Spleen (tissue), 11 donors: Measurements from ENCODE around the gene TRAF1. TPM values are rescaled to one million over a fixed set of nuclear protein-coding genes. Genes with fewer than 3 reads are reported as not detected.

Experiments
- DNase-seq: peaks from one replicate; pipeline ENCODE4 v3.0.0-alpha.2; 2020
- H3K27ac ChIP-seq, 8 donors: fragments of 200-600 bp; sonication (generic) in 7 of 8; 1 replicate in 4 of 8; 2 replicates in 4 of 8; pipeline versions ENCODE4 v1.5.0 to v1.8.0; 2016 to 2021; ENCODE audit warnings: inconsistent platforms in 4 of 8, mild to moderate bottlenecking in 4 of 8, moderate library complexity in 1 of 8
- H3K27me3 ChIP-seq, 7 donors: fragments of 200-600 bp; sonication (generic) in 6 of 7; replicated peaks in 1 of 7; 1 replicate in 4 of 7; 2 replicates in 3 of 7; pipeline versions ENCODE4 v1.5.0 to v1.8.0; 2016 to 2021; ENCODE audit warnings: inconsistent platforms in 3 of 7, mild to moderate bottlenecking in 1 of 7
- H3K36me3 ChIP-seq, 6 donors: fragments of 200-600 bp; sonication (generic) in 5 of 6; 1 replicate in 4 of 6; 2 replicates in 2 of 6; pipeline versions ENCODE4 v1.5.0 to v1.8.0; 2016 to 2021; ENCODE audit warnings: inconsistent platforms in 2 of 6
- H3K4me1 ChIP-seq, 6 donors: fragments of 200-600 bp; sonication (generic) in 5 of 6; 1 replicate in 3 of 6; 2 replicates in 3 of 6; pipeline versions ENCODE4 v1.5.0 to v1.8.0; 2016 to 2021; ENCODE audit warnings: inconsistent platforms in 3 of 6
- H3K4me3 ChIP-seq, 8 donors: fragments of 200-600 bp; sonication (generic) in 7 of 8; 1 replicate in 4 of 8; 2 replicates in 4 of 8; pipeline versions ENCODE4 v1.5.0 to v1.8.0; 2016 to 2021; ENCODE audit warnings: inconsistent platforms in 4 of 8, mild to moderate bottlenecking in 4 of 8, moderate library complexity in 2 of 8
- H3K9me3 ChIP-seq, 8 donors: fragments of 200-600 bp; sonication (generic) in 7 of 8; 1 replicate in 4 of 8; 2 replicates in 4 of 8; pipeline versions ENCODE4 v1.5.0 to v1.8.0; 2016 to 2021; ENCODE audit warnings: inconsistent platforms in 4 of 8
- CTCF ChIP-seq, 11 experiments: fragments of 200-600 bp in 7 of 11; fragments of 450-650 bp in 4 of 11; sonication (generic) in 4 of 11; IDR thresholded peaks in 8 of 11; conservative IDR thresholded peaks in 3 of 11; 1 replicate in 7 of 11; 2 replicates in 4 of 11; pipeline versions ENCODE4 v1.4.0 to v1.8.0; 2016 to 2021; ENCODE audit warnings: antibody characterized with exemption in 11 of 11, inconsistent platforms in 4 of 11, mild to moderate bottlenecking in 1 of 11
- POLR2A ChIP-seq, 3 donors: fragments of 450-650 bp; IDR thresholded peaks; one replicate each; pipeline ENCODE4 v1.5.1; 2017; ENCODE audit warnings: antibody characterized with exemption in 3 of 3, mild to moderate bottlenecking in 1 of 3
- POLR2AphosphoS5 ChIP-seq, 3 donors: sonication (generic); formaldehyde crosslinking; IDR thresholded peaks; one replicate each; pipeline ENCODE4 v1.5.1; 2017; ENCODE audit warnings: antibody characterized with exemption in 3 of 3
- WGBS, 5 donors: extraction: QIAGEN DNeasy Blood & Tissue Kit in 3 of 5; methylation state at CpG; one replicate each; pipeline versions ENCODE4 v1.1.5 to v1.1.7; 2013 to 2018; 5-methylcytosine and 5-hydroxymethylcytosine counted together
- intact Hi-C: fragments of 100-400 bp; cut with DNase I; formaldehyde crosslinking; loops from one replicate; pipeline ENCODE4 v1.15.0; 2023; ENCODE audit warnings: low total_unique reads
- polyA plus RNA-seq, 3 donors: library from polyadenylated mRNA; stranded (reverse); fragments of 200-250 nt; gene quantifications; one replicate each; pipeline ENCODE4 v1.2.1, GENCODE V29; 2013
- total RNA-seq, 7 donors: library from RNA; depleted of rRNA in 3 of 7; stranded (reverse); fragments of >200 nt in 3 of 7; fragmentation: NEBNext Ultra II Directional in 4 of 7; extraction: Animal tissue kit (Norgen Biotek cat#: 25700) in 4 of 7; gene quantifications; one replicate each; pipeline versions ENCODE4 v1.1.0 to v1.2.1, GENCODE V29; 2016 to 2021
- donor health status: healthy with polysubstance abuse.
- donor health status: DM: no; HTN: no; CAD: no; lungs with moderate emphysema.
- donor health status: DM: no; HTN: no; CAD: no.
- donor health status: Bipolar disorder and iron deficiency.
- donor health status: healthy.
- donor health status: DM: no; HTN: no; CAD: no.
- donor health status: DM: yes; HTN: yes; CAD: no.

Gene TRAF1
- total and polyA plus RNA-seq, 10 donors = 8.6 to 29.2 (median 14.1) TPM

DNA sequence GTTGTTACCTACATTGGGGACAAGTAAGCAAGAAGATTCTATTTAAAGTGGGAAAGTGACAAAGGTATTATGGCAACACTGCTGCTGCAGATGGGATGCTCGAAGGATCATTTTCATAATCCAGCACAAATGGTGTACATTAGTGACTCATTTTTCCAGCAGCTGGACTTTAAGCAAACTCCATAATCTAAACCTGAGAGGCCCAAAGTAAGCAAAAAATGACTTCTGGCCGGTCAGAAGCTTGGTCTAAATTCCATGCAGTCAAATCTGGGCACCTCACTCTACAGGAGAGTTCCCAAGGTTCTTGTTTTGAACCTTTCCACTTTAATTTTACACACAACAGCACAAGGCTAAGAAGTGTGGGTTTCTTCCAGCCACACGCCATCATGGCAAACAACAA, 43.6 kb upstream of the TRAF1 start:
- no peak overlapping the region for H3K4me3 ChIP-seq
- H3K36me3 ChIP-seq = no peaks in the 10 kb centered on the region
- DNase-seq = no peak
- no peak for TF ChIP-seq POLR2AphosphoS5 (IDR thresholded peaks at IDR 0.05)
- no peak for TF ChIP-seq POLR2A (IDR thresholded peaks at IDR 0.05)
- no peak for TF ChIP-seq CTCF (IDR thresholded peaks at IDR 0.05 in 8 of 11, conservative IDR thresholded peaks at IDR 0.05 in 3 of 11)
- H3K9me3 ChIP-seq = no peaks in the 10 kb centered on the region
- H3K27me3 ChIP-seq = no peaks in the 10 kb centered on the region
- 89 to 96% (median 92%) methylated on average over 3 of the region's 3 CpGs for WGBS, 5 donors
- intact Hi-C loops = no loop called here
- peaks cover 0 to 7% (median 0%) of the 10 kb centered on the region in 6 donors for H3K4me1 ChIP-seq
- no peak overlapping the region for H3K27ac ChIP-seq

DNA sequence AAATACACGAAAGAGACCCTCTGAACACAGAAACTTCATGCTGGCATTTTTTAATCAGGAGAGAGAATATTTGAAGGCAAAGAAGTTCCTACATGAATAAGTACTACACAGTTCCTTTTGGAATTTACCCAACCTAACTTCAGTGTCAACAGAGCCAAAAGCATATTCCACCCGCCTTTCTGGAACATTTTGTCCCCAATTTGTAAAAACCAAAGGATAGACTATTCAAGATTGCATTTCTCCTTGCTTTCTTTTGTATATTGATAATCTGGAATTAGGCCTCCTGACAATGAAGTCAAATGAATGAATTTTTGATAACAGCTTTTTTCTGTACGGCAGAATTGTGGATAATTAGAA, 39.4 kb upstream of the TRAF1 start:
- Histone ChIP-seq H3K27ac (no peak overlapping the region), H3K9me3 (no peaks in the 10 kb centered on the region), H3K36me3 (peaks cover 0 to 27% (median 2%) of the 10 kb centered on the region in 6 donors), H3K27me3 (no peaks in the 10 kb centered on the region), H3K4me3 (no peak overlapping the region), H3K4me1 (no peaks in the 10 kb centered on the region)
- 86 to 96% (median 94%) methylated on average over 3 of the region's 3 CpGs for WGBS, 5 donors
- intact Hi-C loops = no loop called here
- no peak for DNase-seq
- TF ChIP-seq POLR2AphosphoS5 (IDR thresholded peaks at IDR 0.05) (no peak), POLR2A (IDR thresholded peaks at IDR 0.05) (no peak), CTCF (IDR thresholded peaks at IDR 0.05 in 8 of 11, conservative IDR thresholded peaks at IDR 0.05 in 3 of 11) (no peak)

DNA sequence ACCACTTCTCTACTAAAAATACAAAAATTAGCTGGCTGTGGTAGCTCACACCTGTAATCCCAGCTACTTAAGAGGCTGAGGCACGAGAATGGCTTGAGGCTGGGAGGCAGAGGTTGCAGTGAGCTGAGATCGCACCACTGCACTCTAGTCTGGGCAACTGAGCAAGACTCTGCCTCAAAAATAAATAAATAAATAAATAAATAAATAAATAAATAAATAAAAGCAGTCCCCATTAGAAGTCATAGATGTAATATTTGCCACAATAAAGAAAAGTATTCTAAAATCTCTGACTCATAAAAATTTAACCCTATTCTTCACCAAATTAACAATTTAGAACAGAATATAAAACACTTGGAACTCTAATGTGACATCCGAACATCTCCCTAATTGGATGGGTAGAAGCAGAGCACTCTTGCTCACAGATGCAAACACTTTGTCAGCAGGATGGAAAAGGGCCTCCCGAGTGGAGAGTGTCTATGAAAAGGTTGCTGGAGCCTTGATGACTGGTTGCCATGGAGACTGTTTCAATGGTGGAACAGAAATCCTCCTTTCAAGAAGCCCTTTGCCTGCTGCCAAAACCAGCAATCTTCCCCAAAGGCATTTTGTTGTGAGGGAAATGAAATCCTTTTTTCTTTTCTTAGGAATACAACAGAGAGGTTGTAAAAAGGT, 38.9 kb upstream of the TRAF1 start:
- Histone ChIP-seq H3K27ac (no peak overlapping the region), H3K9me3 (no peaks in the 10 kb centered on the region), H3K27me3 (no peaks in the 10 kb centered on the region), H3K4me3 (no peak overlapping the region), H3K4me1 (no peaks in the 10 kb centered on the region), H3K36me3 (peaks cover 0 to 32% (median 2%) of the 10 kb centered on the region in 6 donors)
- no peak for DNase-seq
- WGBS, 5 donors = 74 to 92% (median 85%) methylated on average over 4 of the region's 4 CpGs
- TF ChIP-seq POLR2A (IDR thresholded peaks at IDR 0.05) (no peak), CTCF (IDR thresholded peaks at IDR 0.05 in 8 of 11, conservative IDR thresholded peaks at IDR 0.05 in 3 of 11) (no peak), POLR2AphosphoS5 (IDR thresholded peaks at IDR 0.05) (no peak)
- intact Hi-C loops = no loop called here

DNA sequence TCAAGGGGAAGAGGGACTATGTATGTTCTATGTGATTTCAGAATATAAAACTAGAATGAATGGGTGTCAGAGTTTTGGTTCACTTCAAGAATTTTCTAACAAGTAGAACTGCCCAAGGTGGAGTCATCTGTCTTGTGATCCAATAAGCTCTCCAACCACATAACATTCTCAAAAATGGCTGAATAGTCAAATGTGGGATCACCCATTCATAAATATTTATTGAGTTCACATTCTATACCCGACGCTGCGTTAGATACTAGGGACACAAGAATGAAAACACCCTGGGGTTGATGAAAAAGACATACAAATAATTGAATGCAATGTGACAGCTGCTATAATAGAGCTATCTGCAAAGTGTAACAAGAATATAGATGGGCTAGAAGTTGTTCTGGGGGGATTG, 35.3 kb upstream of the TRAF1 start:
- Histone ChIP-seq H3K4me3 (no peak overlapping the region), H3K9me3 (no peaks in the 10 kb centered on the region), H3K4me1 (no peaks in the 10 kb centered on the region), H3K36me3 (peaks cover 0 to 37% (median 2%) of the 10 kb centered on the region in 6 donors), H3K27ac (no peak overlapping the region), H3K27me3 (no peaks in the 10 kb centered on the region)
- TF ChIP-seq POLR2AphosphoS5 (IDR thresholded peaks at IDR 0.05) (no peak), POLR2A (IDR thresholded peaks at IDR 0.05) (no peak), CTCF (IDR thresholded peaks at IDR 0.05 in 8 of 11, conservative IDR thresholded peaks at IDR 0.05 in 3 of 11) (no peak)
- WGBS, 5 donors = 94 to 99% (median 97%) methylated on average over 3 of the region's 3 CpGs
- intact Hi-C loops = no loop called here
- DNase-seq = no peak
